HepG2 (cell line): ENCODE results near the gene GFOD1. TPM values are rescaled to one million over a fixed set of nuclear protein-coding genes. Genes with fewer than 3 reads are reported as not detected.
A peak's percentile ranks its signal among the peaks of the same experiment; 100 is the strongest.

ENCODE experiments used
- EP300 ChIP-seq, 3 experiments: sonication (generic) in 1 of 3; formaldehyde crosslinking in 1 of 3; IDR thresholded peaks; 2 replicates each; pipeline versions ENCODE4 v1.5.1 to v1.6.1; 2011 to 2020; ENCODE audit warnings: low read depth in 2 of 3, low read length in 2 of 3, borderline replicate concordance in 1 of 3, improper control_type of control experiment in 1 of 3, mild to moderate bottlenecking in 1 of 3, missing genetic modification reagents in 1 of 3, moderate library complexity in 1 of 3
- FOXP1 ChIP-seq, 2 experiments: fragments of 450-650 bp in 1 of 2; IDR thresholded peaks; 2 replicates each; pipeline ENCODE4 v1.6.1; 2017 to 2018; ENCODE audit warnings: antibody characterized with exemption in 1 of 2
- MEIS1 ChIP-seq: sonication (generic); formaldehyde crosslinking; IDR thresholded peaks from 2 replicates; pipeline ENCODE4 v1.9.0; 2021; ENCODE audit warnings: mild to moderate bottlenecking, missing genetic modification reagents, moderate library complexity, borderline replicate concordance
- NAIF1 ChIP-seq: sonication (generic); formaldehyde crosslinking; IDR thresholded peaks from 2 replicates; pipeline ENCODE4 v1.5.0; 2020; ENCODE audit warnings: mild to moderate bottlenecking, missing genetic modification reagents, borderline replicate concordance
- TEAD3 ChIP-seq: optimal IDR thresholded peaks from 2 replicates; pipeline ENCODE3; 2016; ENCODE audit warnings: borderline replicate concordance
- ZFP91 ChIP-seq: sonication (generic); formaldehyde crosslinking; IDR thresholded peaks from 2 replicates; pipeline ENCODE4 v1.9.0; 2022; ENCODE audit warnings: missing genetic modification reagents, mild to moderate bottlenecking, borderline replicate concordance
- ZFY ChIP-seq: sonication (generic); formaldehyde crosslinking; IDR thresholded peaks from 2 replicates; pipeline ENCODE4 v1.4.0; 2020; ENCODE audit warnings: missing genetic modification reagents
- ZGPAT ChIP-seq: IDR thresholded peaks from 2 replicates; pipeline ENCODE4 v1.6.1; 2016; ENCODE audit warnings: mild to moderate bottlenecking
- ZNF512B ChIP-seq: sonication (generic); formaldehyde crosslinking; IDR thresholded peaks from 2 replicates; pipeline ENCODE4 v1.5.1; 2020; ENCODE audit warnings: missing genetic modification reagents, mild to moderate bottlenecking, borderline replicate concordance
- ZNF574 ChIP-seq: sonication (generic); formaldehyde crosslinking; IDR thresholded peaks from 2 replicates; pipeline ENCODE4 v1.4.0; 2020; ENCODE audit warnings: missing genetic modification reagents
- ZNF709 ChIP-seq: sonication (generic); formaldehyde crosslinking; IDR thresholded peaks from 2 replicates; pipeline ENCODE4 v1.5.0; 2020; ENCODE audit warnings: mild to moderate bottlenecking, missing genetic modification reagents
- ZNF713 ChIP-seq: sonication (generic); formaldehyde crosslinking; IDR thresholded peaks from 2 replicates; pipeline ENCODE4 v1.4.0; 2020; ENCODE audit warnings: mild to moderate bottlenecking, missing genetic modification reagents
- polyA plus RNA-seq, 8 experiments: library from polyadenylated mRNA; depleted of rRNA in 3 of 8; stranded (reverse) in 7 of 8; unstranded in 1 of 8; fragments of >200 nt; fragmentation: Illumina TruSeq in 4 of 8; extraction: Trizol in 4 of 8; gene quantifications; 2 replicates each; pipeline versions ENCODE4 v1.2.1 to v1.2.3, GENCODE V29; 2011 to 2016; ENCODE audit warnings: low read depth in 4 of 8, missing spikeins in 1 of 8, mixed read lengths in 1 of 8; ENCODE audit not compliant: insufficient read depth in 1 of 8
- total RNA-seq, 5 experiments: library from RNA; depleted of rRNA; stranded (reverse); fragments of >200 nt; fragmentation: Illumina TruSeq; extraction: Trizol; gene quantifications; 2 replicates each; pipeline ENCODE4 v1.2.3, GENCODE V29; 2016; ENCODE audit warnings: low read depth in 1 of 5
- TF ChIP-seq, protein P1 (sequence below): sonication (generic); formaldehyde crosslinking; IDR thresholded peaks from 2 replicates; pipeline ENCODE4 v1.9.0; 2021; ENCODE audit warnings: mild to moderate bottlenecking, missing genetic modification reagents

The GFOD1 gene
- total and polyA plus RNA-seq, 2 of the 13 experiments (the other 11 are each of a cell fraction or from before 2014, with no cell fraction given), result 1.9 to 6.4 TPM

GRCh38 chr6:13486679-13487121 lies 700 bp downstream of the GFOD1 start (continued):
- TF ChIP-seq ZGPAT (CRISPR knock-in tag), result 0 out of 2 replicates have a peak, but pooled peaks have one; percentile 7
- 0 out of 2 replicates have a peak, but pooled peaks have one; percentile 8 for TF ChIP-seq NAIF1
- TF ChIP-seq FOXP1 (IDR thresholded peaks at IDR 0.05), result no peak
- no peak for TF ChIP-seq FOXP1 (CRISPR knock-in tag; IDR thresholded peaks at IDR 0.05)
- TF ChIP-seq ZFP91 (CRISPR knock-in tag), result peak; percentile 78
- no peak for TF ChIP-seq ZNF713 (CRISPR knock-in tag)
- TF ChIP-seq EP300 (IDR thresholded peaks at IDR 0.05; ENCODE audit: low read depth in 2 of 2, low read length in 2 of 2), result no peak
- TF ChIP-seq EP300 (CRISPR knock-in tag; IDR thresholded peaks at IDR 0.05; ENCODE audit: borderline replicate concordance), result no peak
- TF ChIP-seq MEIS1 (CRISPR knock-in tag), result no peak
- peak; percentile 91; the same call in 1 of the 2 replicates for TF ChIP-seq ZNF512B
- TF ChIP-seq, protein P1, sequence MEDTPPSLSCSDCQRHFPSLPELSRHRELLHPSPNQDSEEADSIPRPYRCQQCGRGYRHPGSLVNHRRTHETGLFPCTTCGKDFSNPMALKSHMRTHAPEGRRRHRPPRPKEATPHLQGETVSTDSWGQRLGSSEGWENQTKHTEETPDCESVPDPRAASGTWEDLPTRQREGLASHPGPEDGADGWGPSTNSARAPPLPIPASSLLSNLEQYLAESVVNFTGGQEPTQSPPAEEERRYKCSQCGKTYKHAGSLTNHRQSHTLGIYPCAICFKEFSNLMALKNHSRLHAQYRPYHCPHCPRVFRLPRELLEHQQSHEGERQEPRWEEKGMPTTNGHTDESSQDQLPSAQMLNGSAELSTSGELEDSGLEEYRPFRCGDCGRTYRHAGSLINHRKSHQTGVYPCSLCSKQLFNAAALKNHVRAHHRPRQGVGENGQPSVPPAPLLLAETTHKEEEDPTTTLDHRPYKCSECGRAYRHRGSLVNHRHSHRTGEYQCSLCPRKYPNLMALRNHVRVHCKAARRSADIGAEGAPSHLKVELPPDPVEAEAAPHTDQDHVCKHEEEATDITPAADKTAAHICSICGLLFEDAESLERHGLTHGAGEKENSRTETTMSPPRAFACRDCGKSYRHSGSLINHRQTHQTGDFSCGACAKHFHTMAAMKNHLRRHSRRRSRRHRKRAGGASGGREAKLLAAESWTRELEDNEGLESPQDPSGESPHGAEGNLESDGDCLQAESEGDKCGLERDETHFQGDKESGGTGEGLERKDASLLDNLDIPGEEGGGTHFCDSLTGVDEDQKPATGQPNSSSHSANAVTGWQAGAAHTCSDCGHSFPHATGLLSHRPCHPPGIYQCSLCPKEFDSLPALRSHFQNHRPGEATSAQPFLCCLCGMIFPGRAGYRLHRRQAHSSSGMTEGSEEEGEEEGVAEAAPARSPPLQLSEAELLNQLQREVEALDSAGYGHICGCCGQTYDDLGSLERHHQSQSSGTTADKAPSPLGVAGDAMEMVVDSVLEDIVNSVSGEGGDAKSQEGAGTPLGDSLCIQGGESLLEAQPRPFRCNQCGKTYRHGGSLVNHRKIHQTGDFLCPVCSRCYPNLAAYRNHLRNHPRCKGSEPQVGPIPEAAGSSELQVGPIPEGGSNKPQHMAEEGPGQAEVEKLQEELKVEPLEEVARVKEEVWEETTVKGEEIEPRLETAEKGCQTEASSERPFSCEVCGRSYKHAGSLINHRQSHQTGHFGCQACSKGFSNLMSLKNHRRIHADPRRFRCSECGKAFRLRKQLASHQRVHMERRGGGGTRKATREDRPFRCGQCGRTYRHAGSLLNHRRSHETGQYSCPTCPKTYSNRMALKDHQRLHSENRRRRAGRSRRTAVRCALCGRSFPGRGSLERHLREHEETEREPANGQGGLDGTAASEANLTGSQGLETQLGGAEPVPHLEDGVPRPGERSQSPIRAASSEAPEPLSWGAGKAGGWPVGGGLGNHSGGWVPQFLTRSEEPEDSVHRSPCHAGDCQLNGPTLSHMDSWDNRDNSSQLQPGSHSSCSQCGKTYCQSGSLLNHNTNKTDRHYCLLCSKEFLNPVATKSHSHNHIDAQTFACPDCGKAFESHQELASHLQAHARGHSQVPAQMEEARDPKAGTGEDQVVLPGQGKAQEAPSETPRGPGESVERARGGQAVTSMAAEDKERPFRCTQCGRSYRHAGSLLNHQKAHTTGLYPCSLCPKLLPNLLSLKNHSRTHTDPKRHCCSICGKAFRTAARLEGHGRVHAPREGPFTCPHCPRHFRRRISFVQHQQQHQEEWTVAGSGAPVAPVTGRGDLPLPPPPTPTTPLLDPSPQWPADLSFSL, result no peak
- TF ChIP-seq TEAD3, result no peak
- TF ChIP-seq ZNF574 (CRISPR knock-in tag), result no peak
- TF ChIP-seq ZNF709 (CRISPR knock-in tag), result no peak
- TF ChIP-seq ZFY, result no peak
